GM12878 (cell line): Measurements from ENCODE around the gene SMIM14.

Experiments used
- ATF3 ChIP-seq: IDR thresholded peaks from 2 replicates; pipeline ENCODE4 v1.6.1; 2011; ENCODE audit warnings: low read depth, mild to moderate bottlenecking, low read length, moderate library complexity, borderline replicate concordance; ENCODE audit errors: extremely low read depth
- BRCA1 ChIP-seq: IDR thresholded peaks from 2 replicates; pipeline ENCODE4 v1.6.1; 2011; ENCODE audit warnings: low read depth, low read length, improper control_type of control experiment
- CBX5 ChIP-seq: sonication (generic); IDR thresholded peaks from 2 replicates; pipeline ENCODE4 v1.6.1; 2016; ENCODE audit warnings: low read depth, moderate library complexity, mild to moderate bottlenecking, inconsistent platforms
- EP300 ChIP-seq, 2 experiments: fragments of 150-350 bp in 1 of 2; IDR thresholded peaks; 2 replicates each; pipeline ENCODE4 v1.6.1; 2011 to 2012; ENCODE audit warnings: low read depth in 2 of 2, low read length in 2 of 2, borderline replicate concordance in 1 of 2, improper control_type of control experiment in 1 of 2, inconsistent platforms in 1 of 2; ENCODE audit not compliant: control insufficient read depth in 1 of 2
- FOXK2 ChIP-seq: fragments of 450-650 bp; IDR thresholded peaks from 2 replicates; pipeline ENCODE4 v1.6.1; 2017; ENCODE audit warnings: mild to moderate bottlenecking, moderate library complexity
- NBN ChIP-seq: fragments of 450-650 bp; IDR thresholded peaks from 2 replicates; pipeline ENCODE4 v1.6.1; 2016
- NFIC ChIP-seq: IDR thresholded peaks from 2 replicates; pipeline ENCODE4 v1.6.1; 2012; ENCODE audit warnings: low read depth, mild to moderate bottlenecking, inconsistent platforms, low read length, moderate library complexity
- POLR2A ChIP-seq: IDR thresholded peaks from 2 replicates; pipeline ENCODE4 v1.6.1; 2011; ENCODE audit warnings: low read depth, mild to moderate bottlenecking, low read length
- REST ChIP-seq: IDR thresholded peaks from 2 replicates; pipeline ENCODE4 v1.6.1; 2012; ENCODE audit warnings: mild to moderate bottlenecking, low read depth, low read length
- SMAD1 ChIP-seq: fragments of 450-650 bp; IDR thresholded peaks from 2 replicates; pipeline ENCODE4 v1.6.1; 2018; ENCODE audit warnings: mild to moderate bottlenecking, low read depth; ENCODE audit not compliant: partially characterized antibody
- USF2 ChIP-seq: IDR thresholded peaks from 2 replicates; pipeline ENCODE4 v1.6.1; 2011; ENCODE audit warnings: low read depth, low read length, improper control_type of control experiment, borderline replicate concordance
- TF ChIP-seq, protein P1 (sequence below): fragments of 450-650 bp; IDR thresholded peaks from 2 replicates; pipeline ENCODE4 v1.6.1; 2017; ENCODE audit warnings: mild to moderate bottlenecking
- TF ChIP-seq, protein P2 (sequence below), 3 experiments: IDR thresholded peaks in 2 of 3; conservative IDR thresholded peaks in 1 of 3; 2 replicates each; pipeline ENCODE4 v1.5.1; 2011; ENCODE audit warnings: low read depth in 3 of 3, low read length in 3 of 3, mild to moderate bottlenecking in 3 of 3, control low read depth in 2 of 3, moderate library complexity in 2 of 3, inconsistent platforms in 1 of 3, mixed read lengths in 1 of 3; ENCODE audit not compliant: control insufficient read depth in 2 of 3, insufficient read depth in 1 of 3; ENCODE audit errors: extremely low read depth in 1 of 3
- TF ChIP-seq, protein P3 (sequence below): IDR thresholded peaks from 2 replicates; pipeline ENCODE4 v1.6.1; 2012; ENCODE audit warnings: low read length, inconsistent platforms

- TF ChIP-seq SMAD1 (no peak), NFIC (no peak), POLR2A (no peak), EP300 (IDR thresholded peaks at IDR 0.05; ENCODE audit: borderline replicate concordance in 1 of 2, control insufficient read depth in 1 of 2, low read depth in 2 of 2, low read length in 2 of 2) (no peak), BRCA1 (no peak), ATF3 (no peak), CBX5 (no peak), NBN (no peak), FOXK2 (no peak), USF2 (no peak), REST (no peak)
- TF ChIP-seq, protein P1, sequence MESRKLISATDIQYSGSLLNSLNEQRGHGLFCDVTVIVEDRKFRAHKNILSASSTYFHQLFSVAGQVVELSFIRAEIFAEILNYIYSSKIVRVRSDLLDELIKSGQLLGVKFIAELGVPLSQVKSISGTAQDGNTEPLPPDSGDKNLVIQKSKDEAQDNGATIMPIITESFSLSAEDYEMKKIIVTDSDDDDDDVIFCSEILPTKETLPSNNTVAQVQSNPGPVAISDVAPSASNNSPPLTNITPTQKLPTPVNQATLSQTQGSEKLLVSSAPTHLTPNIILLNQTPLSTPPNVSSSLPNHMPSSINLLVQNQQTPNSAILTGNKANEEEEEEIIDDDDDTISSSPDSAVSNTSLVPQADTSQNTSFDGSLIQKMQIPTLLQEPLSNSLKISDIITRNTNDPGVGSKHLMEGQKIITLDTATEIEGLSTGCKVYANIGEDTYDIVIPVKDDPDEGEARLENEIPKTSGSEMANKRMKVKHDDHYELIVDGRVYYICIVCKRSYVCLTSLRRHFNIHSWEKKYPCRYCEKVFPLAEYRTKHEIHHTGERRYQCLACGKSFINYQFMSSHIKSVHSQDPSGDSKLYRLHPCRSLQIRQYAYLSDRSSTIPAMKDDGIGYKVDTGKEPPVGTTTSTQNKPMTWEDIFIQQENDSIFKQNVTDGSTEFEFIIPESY = no peak
- TF ChIP-seq, protein P2, sequence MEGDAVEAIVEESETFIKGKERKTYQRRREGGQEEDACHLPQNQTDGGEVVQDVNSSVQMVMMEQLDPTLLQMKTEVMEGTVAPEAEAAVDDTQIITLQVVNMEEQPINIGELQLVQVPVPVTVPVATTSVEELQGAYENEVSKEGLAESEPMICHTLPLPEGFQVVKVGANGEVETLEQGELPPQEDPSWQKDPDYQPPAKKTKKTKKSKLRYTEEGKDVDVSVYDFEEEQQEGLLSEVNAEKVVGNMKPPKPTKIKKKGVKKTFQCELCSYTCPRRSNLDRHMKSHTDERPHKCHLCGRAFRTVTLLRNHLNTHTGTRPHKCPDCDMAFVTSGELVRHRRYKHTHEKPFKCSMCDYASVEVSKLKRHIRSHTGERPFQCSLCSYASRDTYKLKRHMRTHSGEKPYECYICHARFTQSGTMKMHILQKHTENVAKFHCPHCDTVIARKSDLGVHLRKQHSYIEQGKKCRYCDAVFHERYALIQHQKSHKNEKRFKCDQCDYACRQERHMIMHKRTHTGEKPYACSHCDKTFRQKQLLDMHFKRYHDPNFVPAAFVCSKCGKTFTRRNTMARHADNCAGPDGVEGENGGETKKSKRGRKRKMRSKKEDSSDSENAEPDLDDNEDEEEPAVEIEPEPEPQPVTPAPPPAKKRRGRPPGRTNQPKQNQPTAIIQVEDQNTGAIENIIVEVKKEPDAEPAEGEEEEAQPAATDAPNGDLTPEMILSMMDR (IDR thresholded peaks at IDR 0.05 in 2 of 3, conservative IDR thresholded peaks at IDR 0.05 in 1 of 3; ENCODE audit: control insufficient read depth in 2 of 3, extremely low read depth in 1 of 3, insufficient read depth in 1 of 3, low read depth in 3 of 3, low read length in 3 of 3) = no peak
- TF ChIP-seq, protein P3, sequence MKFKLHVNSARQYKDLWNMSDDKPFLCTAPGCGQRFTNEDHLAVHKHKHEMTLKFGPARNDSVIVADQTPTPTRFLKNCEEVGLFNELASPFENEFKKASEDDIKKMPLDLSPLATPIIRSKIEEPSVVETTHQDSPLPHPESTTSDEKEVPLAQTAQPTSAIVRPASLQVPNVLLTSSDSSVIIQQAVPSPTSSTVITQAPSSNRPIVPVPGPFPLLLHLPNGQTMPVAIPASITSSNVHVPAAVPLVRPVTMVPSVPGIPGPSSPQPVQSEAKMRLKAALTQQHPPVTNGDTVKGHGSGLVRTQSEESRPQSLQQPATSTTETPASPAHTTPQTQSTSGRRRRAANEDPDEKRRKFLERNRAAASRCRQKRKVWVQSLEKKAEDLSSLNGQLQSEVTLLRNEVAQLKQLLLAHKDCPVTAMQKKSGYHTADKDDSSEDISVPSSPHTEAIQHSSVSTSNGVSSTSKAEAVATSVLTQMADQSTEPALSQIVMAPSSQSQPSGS = no peak
These were observed 117.3 kb downstream of the SMIM14 start for GRCh38 chr4:39521253-39521919.
